ENCODE measurements around the gene AMBRA1. TPM values are rescaled to one million over a fixed set of nuclear protein-coding genes. Genes with fewer than 3 reads are reported as not detected.
"Not testable (repeated sequence)": the region's sequence is repeated elsewhere in the genome, so short reads cannot be mapped to it uniquely, and the experiment has no call there.

AMBRA1 gene
- total RNA-seq, 1 donor = 18.0 TPM

- DNase-seq (ENCODE audit: low read depth) = no peak
- H3K4me3 ChIP-seq (ENCODE audit: low read depth, low read length) = peak within 1 kb of the TSS; percentile 63
- no peak for TF ChIP-seq CTCF (IDR thresholded peaks at IDR 0.05; ENCODE audit: insufficient read depth, low read length)
Measured at GRCh38 chr11:46381048-46381818, 212.6 kb downstream of the AMBRA1 start, which contains the start of gene MDK. TSS of gene MDK (plus strand) at chr11:46381669. CDS start at chr11:46382058, 389 bp downstream.

GRCh38 chr11:46380340-46381047, 213.3 kb downstream of the AMBRA1 start:
- DNase-seq (ENCODE audit: low read depth) = no peak
- peak overlapping the region; percentile 59 for H3K4me3 ChIP-seq (ENCODE audit: low read depth, low read length)
- no peak for TF ChIP-seq CTCF (IDR thresholded peaks at IDR 0.05; ENCODE audit: insufficient read depth, low read length)

- H3K4me3 ChIP-seq (ENCODE audit: low read depth, low read length); DNase-seq (ENCODE audit: low read depth): not testable (repeated sequence)
Measured at GRCh38 chr11:46379482-46380293, 214.1 kb downstream of the AMBRA1 start.

- DNase-seq (ENCODE audit: low read depth) = no peak
- H3K4me3 ChIP-seq (ENCODE audit: low read depth, low read length) = no peak overlapping the region
- TF ChIP-seq CTCF (IDR thresholded peaks at IDR 0.05; ENCODE audit: insufficient read depth, low read length) = no peak
Measured at GRCh38 chr11:46378811-46379481, 214.9 kb downstream of the AMBRA1 start.

GRCh38 chr11:46378296-46378695, 215.5 kb downstream of the AMBRA1 start:
- DNase-seq (ENCODE audit: low read depth) = no peak
- H3K4me3 ChIP-seq (ENCODE audit: low read depth, low read length) = no peak overlapping the region
- TF ChIP-seq CTCF (IDR thresholded peaks at IDR 0.05; ENCODE audit: insufficient read depth, low read length) = no peak

- no peak for DNase-seq (ENCODE audit: low read depth)
- H3K4me3 ChIP-seq (ENCODE audit: low read depth, low read length) = no peak overlapping the region
- TF ChIP-seq CTCF (IDR thresholded peaks at IDR 0.05; ENCODE audit: insufficient read depth, low read length) = no peak
Measured at GRCh38 chr11:46377831-46378230, 216.0 kb downstream of the AMBRA1 start.

Measured in fibroblast of the aortic adventitia (primary cell).